HFF-Myc (cell line): ENCODE data around the gene LATS2.
"Not testable (repeated sequence)": the region's sequence is repeated elsewhere in the genome, so short reads cannot be mapped to it uniquely, and the experiment has no call there.

Experiments
- DNase-seq: peaks from one replicate; pipeline ENCODE4 v3.0.0-alpha.2; 2011; ENCODE audit warnings: low read depth; ENCODE audit errors: extremely low read depth
- H3K4me3 ChIP-seq: replicated peaks from 2 replicates; pipeline ENCODE4 v1.5.1; 2011; ENCODE audit warnings: low read depth, mild to moderate bottlenecking, control low read depth, low read length
- TF ChIP-seq, protein P1 (sequence below): IDR thresholded peaks from 2 replicates; pipeline ENCODE4 v1.5.1; 2012; ENCODE audit warnings: mild to moderate bottlenecking, low read depth, low read length, control low read depth; ENCODE audit errors: missing control alignments

Gene LATS2

DNA sequence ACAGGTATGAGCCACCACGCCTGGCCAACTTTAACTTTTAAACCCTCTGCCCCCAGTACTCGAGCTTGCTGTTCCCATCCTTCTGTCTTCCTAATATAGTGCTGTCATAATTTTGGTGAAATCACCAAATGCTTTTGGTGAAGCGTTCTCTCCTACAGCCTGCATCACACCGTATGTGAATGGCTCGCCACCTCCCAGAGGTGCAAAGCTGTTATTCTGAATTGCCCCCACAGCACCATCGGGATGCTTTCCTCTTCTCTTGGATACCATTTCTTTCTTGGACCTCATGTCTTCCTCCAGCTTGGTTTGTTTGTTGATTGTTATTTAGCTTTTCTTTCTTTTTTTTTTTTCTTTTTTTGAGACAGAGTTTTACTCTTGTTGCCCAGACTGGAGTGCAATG, 105.9 kb downstream of the LATS2 start:
- no peak for DNase-seq
- TF ChIP-seq, protein P1, sequence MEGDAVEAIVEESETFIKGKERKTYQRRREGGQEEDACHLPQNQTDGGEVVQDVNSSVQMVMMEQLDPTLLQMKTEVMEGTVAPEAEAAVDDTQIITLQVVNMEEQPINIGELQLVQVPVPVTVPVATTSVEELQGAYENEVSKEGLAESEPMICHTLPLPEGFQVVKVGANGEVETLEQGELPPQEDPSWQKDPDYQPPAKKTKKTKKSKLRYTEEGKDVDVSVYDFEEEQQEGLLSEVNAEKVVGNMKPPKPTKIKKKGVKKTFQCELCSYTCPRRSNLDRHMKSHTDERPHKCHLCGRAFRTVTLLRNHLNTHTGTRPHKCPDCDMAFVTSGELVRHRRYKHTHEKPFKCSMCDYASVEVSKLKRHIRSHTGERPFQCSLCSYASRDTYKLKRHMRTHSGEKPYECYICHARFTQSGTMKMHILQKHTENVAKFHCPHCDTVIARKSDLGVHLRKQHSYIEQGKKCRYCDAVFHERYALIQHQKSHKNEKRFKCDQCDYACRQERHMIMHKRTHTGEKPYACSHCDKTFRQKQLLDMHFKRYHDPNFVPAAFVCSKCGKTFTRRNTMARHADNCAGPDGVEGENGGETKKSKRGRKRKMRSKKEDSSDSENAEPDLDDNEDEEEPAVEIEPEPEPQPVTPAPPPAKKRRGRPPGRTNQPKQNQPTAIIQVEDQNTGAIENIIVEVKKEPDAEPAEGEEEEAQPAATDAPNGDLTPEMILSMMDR = no peak
- H3K4me3 ChIP-seq = no peak overlapping the region

DNA sequence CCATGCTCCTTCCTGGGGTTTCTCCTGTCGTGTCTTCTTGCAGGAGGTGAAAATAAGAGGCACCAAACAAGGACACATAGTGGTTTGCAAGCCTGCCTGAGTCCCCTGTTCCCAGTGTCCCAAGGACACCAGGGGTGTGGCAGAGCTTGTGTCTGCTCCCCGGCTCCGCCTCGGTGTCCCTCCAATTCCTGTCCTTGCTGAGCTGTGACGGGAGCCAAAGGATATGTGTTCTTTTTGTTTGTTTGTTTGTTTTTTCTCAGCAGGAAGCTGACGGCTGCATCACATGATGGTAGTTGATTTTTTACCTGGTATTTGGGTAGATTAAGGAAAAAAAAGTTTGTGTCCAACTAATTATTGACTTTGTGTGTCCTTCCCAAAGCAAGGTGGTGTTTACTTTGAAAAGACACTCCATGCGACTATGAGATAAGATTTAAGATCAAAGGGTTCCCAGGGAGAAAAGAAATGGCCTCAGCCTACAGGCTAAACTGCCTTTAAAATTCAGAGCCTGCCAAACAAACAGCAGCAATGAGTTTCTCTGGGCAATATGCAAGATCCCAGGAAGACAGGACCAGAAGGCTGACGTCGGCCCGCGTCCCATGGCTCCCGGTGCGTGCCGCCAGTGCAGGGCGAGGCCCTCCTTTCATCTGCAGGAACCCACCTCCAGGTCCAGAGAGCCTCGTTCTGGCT, 108.0 kb downstream of the LATS2 start:
- no peak for DNase-seq
- TF ChIP-seq, protein P1 = no peak
- H3K4me3 ChIP-seq = no peak overlapping the region

DNA sequence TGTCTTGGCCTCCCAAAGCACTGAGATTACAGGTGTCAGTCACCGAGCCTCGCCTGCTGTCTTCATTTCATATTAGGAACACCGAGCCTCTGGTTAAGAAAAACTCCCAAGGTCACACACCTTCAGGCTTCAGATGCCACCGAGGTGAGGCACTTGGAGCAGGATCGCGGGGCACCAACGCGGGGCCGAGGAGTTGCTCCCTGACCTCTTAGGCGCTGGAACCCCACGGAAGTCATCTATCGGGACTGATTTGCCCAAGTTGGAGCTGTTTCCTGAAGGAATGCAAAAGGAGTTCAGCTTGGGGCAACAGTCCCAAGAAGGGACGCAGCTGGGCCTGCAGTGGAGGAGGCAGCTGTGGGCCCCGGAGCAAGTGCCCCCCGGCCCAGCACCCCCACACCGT, 108.5 kb downstream of the LATS2 start:
- DNase-seq = no peak
- no peak overlapping the region for H3K4me3 ChIP-seq
- TF ChIP-seq, protein P1 = no peak

DNA sequence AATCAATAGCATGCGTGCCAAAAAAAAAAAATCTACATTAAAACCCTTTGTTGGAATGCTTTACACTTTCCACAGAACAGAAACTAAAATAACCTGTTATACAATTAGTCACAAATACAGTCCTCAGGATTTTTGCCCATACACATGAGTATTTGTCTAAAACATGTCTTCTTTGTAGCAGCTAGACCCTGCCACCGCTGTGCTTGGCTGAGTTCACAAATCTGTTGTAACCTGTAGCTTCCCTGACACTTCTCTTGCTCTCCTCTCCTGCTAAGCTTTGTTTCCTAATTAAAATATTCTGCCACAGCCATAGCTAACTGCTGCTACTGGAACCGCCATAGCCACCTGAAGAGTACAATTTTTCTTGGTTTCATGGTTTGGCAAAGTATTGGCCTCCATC, 113.4 kb downstream of the LATS2 start:
- not testable (repeated sequence) for DNase-seq, H3K4me3 ChIP-seq

DNA sequence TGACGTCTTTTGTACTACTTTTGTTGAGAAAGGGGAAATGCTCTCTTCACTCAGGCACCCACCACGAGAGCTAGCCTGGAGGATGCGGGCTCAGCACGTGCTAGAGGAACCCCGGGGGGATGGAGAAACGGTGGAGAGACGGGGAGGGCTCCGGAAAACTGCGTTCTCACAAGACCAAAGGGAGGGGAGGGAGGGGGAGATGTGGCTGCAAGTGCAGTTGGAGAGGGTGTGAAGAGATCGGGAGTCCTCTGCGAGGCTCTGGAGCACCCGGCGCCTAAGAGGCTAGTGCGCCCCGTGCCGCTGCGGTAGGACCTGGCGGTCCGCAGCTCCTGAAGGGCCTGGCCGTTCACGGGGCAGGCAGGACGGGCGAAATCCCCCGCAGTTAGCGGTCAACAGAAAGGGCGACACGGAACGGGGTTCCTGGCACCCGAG, 115.4 kb downstream of the LATS2 start:
- no peak overlapping the region for H3K4me3 ChIP-seq
- no peak for DNase-seq
- TF ChIP-seq, protein P1 = no peak

DNA sequence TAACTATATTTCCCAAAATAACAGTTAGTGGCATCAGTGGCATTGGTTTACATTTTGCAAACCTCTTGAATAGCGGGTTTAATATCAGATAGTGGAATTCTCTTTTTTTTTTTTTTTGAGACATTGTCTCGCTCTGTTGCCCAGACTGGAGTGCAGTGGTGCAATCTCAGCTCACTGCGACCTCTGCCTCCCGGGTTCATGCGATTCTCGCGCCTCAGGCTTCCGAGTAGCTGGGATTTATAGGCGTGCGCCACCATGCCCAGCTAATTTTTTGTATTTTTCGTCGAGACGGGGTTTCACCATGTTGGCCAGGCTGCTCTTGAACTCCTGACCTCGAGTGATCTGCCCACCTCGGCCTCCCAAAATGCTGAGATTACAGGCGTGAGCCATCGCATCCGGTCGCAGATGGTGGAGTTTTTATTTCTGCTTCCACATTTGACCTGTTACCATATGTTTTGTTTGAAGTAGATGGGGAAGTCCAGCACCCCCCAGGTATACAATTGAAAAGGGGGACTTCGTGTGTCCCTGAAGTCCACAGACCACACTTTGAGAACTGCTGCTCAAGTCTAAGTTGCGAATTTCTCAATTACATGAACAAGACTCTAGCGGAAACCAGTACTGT, 118.3 kb downstream of the LATS2 start:
- no peak overlapping the region for H3K4me3 ChIP-seq
- DNase-seq = no peak

DNA sequence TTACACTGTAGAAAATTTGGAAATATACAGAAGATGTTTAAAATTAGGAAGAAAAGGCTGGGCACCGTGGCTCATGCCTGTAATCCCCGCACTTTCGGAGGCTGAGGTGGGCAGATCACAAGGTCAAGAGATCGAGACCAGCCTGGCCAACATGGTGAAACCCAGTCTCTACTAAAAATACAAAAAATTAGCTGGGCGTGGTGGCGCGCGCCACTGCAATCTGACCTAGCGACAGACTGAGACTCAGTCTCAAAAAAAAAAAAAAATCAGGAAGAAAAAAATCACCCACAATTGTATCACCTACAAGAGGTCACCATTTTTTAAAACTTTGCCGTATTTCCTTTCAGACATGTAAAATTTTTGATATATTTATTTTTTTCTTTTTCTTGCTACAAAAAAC, 120.9 kb downstream of the LATS2 start:
- not testable (repeated sequence) for H3K4me3 ChIP-seq, DNase-seq

More for the DNA sequence above, 118.3 kb downstream of the LATS2 start:
- TF ChIP-seq, protein P1 = no peak

DNA sequence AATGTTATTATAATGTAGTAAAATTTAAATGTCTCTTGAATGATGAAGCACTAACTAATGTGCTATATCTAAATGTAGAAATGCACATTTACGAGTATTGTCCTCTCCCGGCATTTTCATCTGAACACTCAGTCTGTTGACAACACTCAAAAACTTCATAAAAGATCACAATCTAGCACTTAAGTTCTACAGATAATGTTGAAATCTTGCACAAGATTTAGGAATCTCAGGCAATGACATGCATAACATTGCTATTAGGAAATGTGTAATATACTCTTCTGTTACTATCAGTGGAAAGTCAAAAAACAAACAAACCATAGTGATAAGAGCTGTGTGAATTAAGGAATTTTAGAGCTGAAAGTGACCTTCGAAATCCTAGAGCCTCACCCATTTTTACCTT, 121.3 kb downstream of the LATS2 start:
- no peak overlapping the region for H3K4me3 ChIP-seq
- DNase-seq = no peak
- TF ChIP-seq, protein P1 = no peak
